Aorta (tissue), 5 donors: ENCODE measurements around the gene PADI4. TPM values are rescaled to one million over a fixed set of nuclear protein-coding genes. Genes with fewer than 3 reads are reported as not detected.

Source experiments
- ATAC-seq: fragments of 200-7000 bp; cut with Tn5 transposase; one replicate; pipeline ENCODE4 v1.9.1; 2022; ENCODE audit warnings: moderate library complexity; ENCODE audit not compliant: low FRiP score
- DNase-seq, 2 donors: peaks; one replicate each; pipeline ENCODE4 v3.0.0-alpha.2; 2020
- H3K27ac ChIP-seq, 2 donors: one replicate each; pipeline ENCODE4 v1.5.1; 2013; ENCODE audit warnings: low read length in 2 of 2, mild to moderate bottlenecking in 2 of 2, moderate library complexity in 2 of 2, control low read depth in 1 of 2, inconsistent platforms in 1 of 2, low read depth in 1 of 2
- H3K27me3 ChIP-seq, 2 donors: one replicate each; pipeline ENCODE4 v1.6.1; 2013; ENCODE audit warnings: control low read depth in 1 of 2, low read length in 1 of 2, mild to moderate bottlenecking in 1 of 2, moderate library complexity in 1 of 2; ENCODE audit not compliant: insufficient read depth in 2 of 2, control insufficient read depth in 1 of 2
- H3K36me3 ChIP-seq, 2 donors: one replicate each; pipeline ENCODE4 v1.6.1; 2013; ENCODE audit warnings: control low read depth in 1 of 2, low read length in 1 of 2, mild to moderate bottlenecking in 1 of 2; ENCODE audit not compliant: insufficient read depth in 2 of 2, control insufficient read depth in 1 of 2
- H3K4me1 ChIP-seq, 2 donors: one replicate each; pipeline ENCODE4 v1.6.1; 2013; ENCODE audit warnings: low read length in 2 of 2, control low read depth in 1 of 2, mild to moderate bottlenecking in 1 of 2, moderate library complexity in 1 of 2; ENCODE audit not compliant: insufficient read depth in 2 of 2, control insufficient read depth in 1 of 2
- H3K4me3 ChIP-seq, 2 donors: one replicate each; pipeline ENCODE4 v1.5.1; 2013; ENCODE audit warnings: low read length in 2 of 2, control low read depth in 1 of 2, mild to moderate bottlenecking in 1 of 2
- H3K9me3 ChIP-seq: one replicate; pipeline ENCODE4 v1.6.1; 2013; ENCODE audit warnings: mild to moderate bottlenecking, low read length; ENCODE audit not compliant: control insufficient read depth
- WGBS, 2 donors: extraction: QIAGEN DNeasy Blood & Tissue Kit; methylation state at CpG; one replicate each; pipeline ENCODE4 v1.1.7; 2013; 5-methylcytosine and 5-hydroxymethylcytosine counted together
- intact Hi-C, 2 donors: fragments of 100-400 bp; cut with DNase I; formaldehyde crosslinking; loops; one replicate each; pipeline versions ENCODE4 v1.14.2 to v1.15.0; 2022
- polyA plus RNA-seq, 2 donors: library from polyadenylated mRNA; stranded (reverse); fragments of 200-250 nt; gene quantifications; one replicate each; pipeline ENCODE4 v1.2.3, GENCODE V29; 2013
- total RNA-seq, 2 donors: library from RNA; stranded (reverse); fragmentation: NEBNext Ultra II Directional; extraction: Animal tissue kit (Norgen Biotek cat#: 25700); gene quantifications; one replicate each; pipeline ENCODE4 v1.2.1, GENCODE V29; 2021
- donor health status: healthy with polysubstance abuse.
- donor health status: Bipolar disorder and iron deficiency.
- donor health status: DM: no; HTN: no; CAD: no.
- donor health status: DM: no; HTN: no; CAD: no.
- donor health status: DM: yes; HTN: yes; CAD: no.

PADI4 gene
- total and polyA plus RNA-seq, 4 donors, result 1.7 to 2.1 TPM; not detected in 2

GRCh38 chr1:17270891-17271765, 36.9 kb upstream of the PADI4 start:
- intact Hi-C loops, result no loop called here
- no peaks in the 10 kb centered on the region for H3K27me3 ChIP-seq
- no peak for ATAC-seq
- 83 to 84% methylated on average over 23 of the region's 23 CpGs for WGBS, 2 donors
- no peaks in the 10 kb centered on the region for H3K36me3 ChIP-seq
- peak in 1 of 2 donors; percentile 65 for DNase-seq
- no peaks in the 10 kb centered on the region for H3K9me3 ChIP-seq
- no peaks in the 10 kb centered on the region for H3K4me1 ChIP-seq
- no peak overlapping the region for H3K27ac ChIP-seq
- no peak overlapping the region for H3K4me3 ChIP-seq

DNA sequence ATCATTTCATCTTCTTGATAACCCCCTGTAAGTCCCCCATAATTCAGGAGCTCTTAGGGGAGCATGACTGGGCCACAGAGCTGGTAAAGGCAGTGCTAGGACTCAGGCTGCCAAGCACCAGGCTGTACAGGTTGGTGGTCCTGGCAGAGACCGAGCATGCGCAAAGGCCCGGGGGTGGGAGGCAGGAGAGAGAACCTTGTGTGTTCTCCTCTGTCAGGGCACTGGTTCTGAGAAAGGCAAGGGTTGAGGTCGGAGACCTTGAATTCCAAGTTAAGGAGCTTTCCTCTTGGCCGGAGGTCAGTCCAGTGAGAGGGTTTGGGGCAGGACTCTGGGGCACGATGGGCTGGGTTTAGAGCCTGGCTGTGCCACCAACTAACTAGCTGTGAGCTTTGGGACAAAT, 35.9 kb upstream of the PADI4 start:
- ATAC-seq (no peak), DNase-seq (peak in 1 of 2 donors; percentile 71)
- Histone ChIP-seq H3K36me3 (no peaks in the 10 kb centered on the region), H3K9me3 (no peaks in the 10 kb centered on the region), H3K4me3 (no peak overlapping the region), H3K27ac (no peak overlapping the region), H3K27me3 (no peaks in the 10 kb centered on the region), H3K4me1 (no peaks in the 10 kb centered on the region)
- intact Hi-C loops, result no loop called here
- 80% methylated on average over 6 of the region's 6 CpGs for WGBS, 2 donors

DNA sequence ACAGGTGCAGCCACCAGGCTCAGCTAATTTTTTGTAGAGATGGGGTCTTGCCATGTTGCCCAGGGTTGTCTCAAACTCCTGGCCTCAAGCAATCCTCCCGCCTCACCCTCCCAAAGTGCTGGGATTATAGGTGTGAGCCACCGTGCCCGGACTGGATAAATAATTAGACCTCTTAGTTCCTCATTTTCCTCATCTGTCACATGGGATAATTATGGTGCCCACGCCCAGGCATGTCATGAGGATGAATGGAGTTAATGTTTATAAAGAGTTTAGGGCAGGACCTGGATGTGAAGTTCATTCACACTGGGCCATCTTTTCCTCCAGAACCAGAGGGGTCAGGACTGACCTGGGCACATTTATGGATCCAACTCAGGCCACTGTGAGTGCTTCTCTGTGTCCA, 35.4 kb upstream of the PADI4 start:
- Histone ChIP-seq H3K4me1 (no peaks in the 10 kb centered on the region), H3K27ac (no peak overlapping the region), H3K27me3 (no peaks in the 10 kb centered on the region), H3K9me3 (no peaks in the 10 kb centered on the region), H3K36me3 (no peaks in the 10 kb centered on the region), H3K4me3 (no peak overlapping the region)
- 65 to 66% methylated on average over 4 of the region's 4 CpGs for WGBS, 2 donors
- ATAC-seq, result no peak
- DNase-seq, result peak in 1 of 2 donors; percentile 48
- intact Hi-C loops, result no loop called here

GRCh38 chr1:17273096-17273495, 34.9 kb upstream of the PADI4 start:
- 68% methylated on average over 13 of the region's 13 CpGs for WGBS, 2 donors
- Histone ChIP-seq H3K27ac (no peak overlapping the region), H3K27me3 (no peaks in the 10 kb centered on the region), H3K4me1 (no peaks in the 10 kb centered on the region), H3K4me3 (no peak overlapping the region), H3K9me3 (no peaks in the 10 kb centered on the region), H3K36me3 (no peaks in the 10 kb centered on the region)
- peak in 1 of 2 donors; percentile 56 for DNase-seq
- intact Hi-C loops, result no loop called here
- no peak for ATAC-seq

DNA sequence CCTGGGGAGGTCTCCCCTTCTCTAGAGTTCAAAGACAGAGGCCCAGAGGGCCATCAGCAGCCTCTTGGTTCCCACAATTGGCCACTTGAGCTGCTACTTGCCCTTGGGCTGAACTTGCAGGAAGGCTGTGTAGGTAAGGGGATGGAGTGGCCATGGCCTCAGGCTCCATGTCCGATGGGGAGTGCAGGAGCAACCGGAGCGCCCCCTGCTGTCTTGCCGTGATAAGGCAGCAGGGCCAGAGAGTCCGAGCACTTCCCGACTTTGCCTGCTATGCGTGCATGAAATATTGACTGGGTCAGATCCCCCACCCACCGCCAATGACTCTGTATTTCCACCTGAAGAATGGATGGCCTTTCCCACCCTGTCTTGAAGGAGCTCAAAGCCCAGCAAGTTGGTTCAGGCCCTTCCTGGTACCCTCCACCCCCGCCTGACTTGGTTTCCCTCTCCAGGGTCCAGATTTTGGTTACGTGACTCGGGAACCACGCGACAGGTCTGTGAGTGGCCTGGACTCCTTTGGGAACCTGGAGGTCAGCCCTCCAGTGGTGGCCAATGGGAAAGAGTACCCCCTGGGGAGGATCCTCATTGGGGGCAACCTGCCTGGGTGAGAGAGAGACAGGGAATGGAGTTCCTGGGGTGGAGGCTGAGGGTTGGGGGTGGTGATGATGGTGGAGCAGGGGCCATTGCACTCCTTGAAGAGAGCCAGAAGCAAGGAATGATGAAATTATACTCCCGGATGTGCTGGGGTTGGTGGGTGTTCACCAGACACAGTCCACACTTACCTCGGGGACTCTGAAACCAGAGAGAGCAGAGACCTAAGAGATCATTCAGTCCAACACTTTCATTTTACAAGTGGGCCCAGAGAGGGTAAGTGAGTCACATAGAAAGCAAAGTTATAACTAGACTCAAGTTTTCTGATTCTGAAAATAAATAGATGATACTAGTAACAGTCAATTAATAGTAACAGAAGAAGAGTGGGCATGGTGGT, 33.5 kb upstream of the PADI4 start:
- intact Hi-C loops, result no loop called here
- ATAC-seq (no peak), DNase-seq (peak in 1 of 2 donors; percentile 9)
- Histone ChIP-seq H3K9me3 (no peaks in the 10 kb centered on the region), H3K27ac (no peak overlapping the region), H3K36me3 (no peaks in the 10 kb centered on the region), H3K4me1 (no peaks in the 10 kb centered on the region), H3K4me3 (no peak overlapping the region), H3K27me3 (no peaks in the 10 kb centered on the region)
- 51 to 61% methylated on average over 15 of the region's 15 CpGs for WGBS, 2 donors

- no peaks in the 10 kb centered on the region for H3K36me3 ChIP-seq
- no peaks in the 10 kb centered on the region for H3K27me3 ChIP-seq
- H3K4me1 ChIP-seq, result no peaks in the 10 kb centered on the region
- H3K4me3 ChIP-seq, result no peak overlapping the region
- no peak for DNase-seq
- intact Hi-C loops, result no loop called here
- H3K27ac ChIP-seq, result no peak overlapping the region
- ATAC-seq, result no peak
- no peaks in the 10 kb centered on the region for H3K9me3 ChIP-seq
- WGBS, 2 donors, result 62 to 69% methylated on average over 11 of the region's 11 CpGs
Measured at GRCh38 chr1:17276568-17276967, 31.4 kb upstream of the PADI4 start.

DNA sequence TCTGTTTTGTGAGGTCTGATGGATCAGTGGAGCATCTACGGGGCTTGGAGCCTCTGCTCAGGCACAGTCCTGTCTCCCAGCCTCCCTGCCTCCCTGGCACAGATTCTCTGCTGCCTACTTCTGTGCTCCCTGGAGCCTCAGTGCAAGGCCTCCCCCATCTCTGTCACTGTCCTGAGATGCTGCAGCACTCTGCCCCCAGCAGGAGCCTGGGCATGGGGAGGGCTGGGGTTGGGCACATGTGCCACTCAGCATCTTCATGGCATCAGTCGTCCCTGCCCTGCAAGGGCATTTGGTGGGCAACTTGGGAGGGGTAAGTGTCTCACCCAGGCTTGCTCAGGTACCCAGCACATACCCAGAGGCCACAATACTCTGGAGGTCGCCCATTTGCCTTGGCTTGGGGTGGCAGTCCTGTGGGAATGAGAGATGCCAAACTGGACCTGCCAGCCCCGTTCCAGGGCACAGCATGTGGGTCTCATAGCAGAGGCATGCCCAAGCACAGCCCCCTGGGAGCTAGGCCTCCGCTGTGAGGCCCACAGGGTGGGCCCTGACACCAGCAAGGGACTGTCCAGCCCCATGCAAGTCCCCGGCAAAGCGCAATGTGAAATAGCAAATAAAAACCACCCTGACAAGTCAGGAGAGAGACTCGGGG, 30.4 kb upstream of the PADI4 start:
- ATAC-seq (no peak), DNase-seq (no peak)
- Histone ChIP-seq H3K27ac (no peak overlapping the region), H3K4me1 (no peaks in the 10 kb centered on the region), H3K36me3 (no peaks in the 10 kb centered on the region), H3K9me3 (no peaks in the 10 kb centered on the region), H3K4me3 (no peak overlapping the region), H3K27me3 (no peaks in the 10 kb centered on the region)
- intact Hi-C loops, result no loop called here
- WGBS, 2 donors, result 75 to 79% methylated on average over 8 of the region's 8 CpGs

- Histone ChIP-seq H3K4me3 (no peak overlapping the region), H3K27ac (no peak overlapping the region), H3K27me3 (no peaks in the 10 kb centered on the region), H3K36me3 (no peaks in the 10 kb centered on the region), H3K4me1 (no peaks in the 10 kb centered on the region), H3K9me3 (no peaks in the 10 kb centered on the region)
- intact Hi-C loops, result no loop called here
- no peak for DNase-seq
- WGBS, 2 donors, result 81 to 83% methylated on average over 14 of the region's 14 CpGs
- no peak for ATAC-seq
Measured at GRCh38 chr1:17278996-17279830, 28.8 kb upstream of the PADI4 start.
